ENCODE results near the gene SMYD1. TPM values are rescaled to one million over a fixed set of nuclear protein-coding genes. Genes with fewer than 3 reads are reported as not detected.

The SMYD1 gene
- total RNA-seq, 1 experiment from 2014 or later = not detected

GRCh38 chr2:88113069-88113468 lies 45.4 kb downstream of the SMYD1 start:
- Histone ChIP-seq H3K9me3 (ENCODE audit: control insufficient read depth in 1 of 2, insufficient read depth in 1 of 2, low read depth in 1 of 2, low read length in 2 of 2) (no peaks in the 10 kb centered on the region), H3K79me2 (ENCODE audit: insufficient read depth, low read length) (no peaks in the 10 kb centered on the region), H3K9ac (ENCODE audit: low read length) (no peak overlapping the region), H2AFZ (ENCODE audit: low read depth, low read length, poor library complexity, severe bottlenecking) (no peak overlapping the region), H3K4me3 (replicated peaks in 1 of 2; ENCODE audit: low read depth in 1 of 2, low read length in 2 of 2) (no peak overlapping the region), H3K4me1 (ENCODE audit: control insufficient read depth in 1 of 2, insufficient read depth in 2 of 2, low read length in 2 of 2) (no peaks in the 10 kb centered on the region), H3K9me2 (ENCODE audit: insufficient read depth) (no peaks in the 10 kb centered on the region), H4K20me1 (ENCODE audit: insufficient read depth) (no peaks in the 10 kb centered on the region), H3K27ac (ENCODE audit: low read depth, low read length) (no peak overlapping the region), H3K27me3 (ENCODE audit: insufficient read depth, low read length) (peaks cover 10% of the 10 kb centered on the region; the same call in 1 of the 2 replicates), H3K4me2 (ENCODE audit: low read length) (no peak overlapping the region), H3K36me3 (ENCODE audit: control insufficient read depth in 1 of 2, insufficient read depth in 2 of 2, low read length in 2 of 2) (no peaks in the 10 kb centered on the region)
- POLR2A ChIA-PET = no interaction called here
- DNase-seq (ENCODE audit: low read depth, low spot score) (no peak), ATAC-seq (no peak)
- RAD21 ChIA-PET (ENCODE audit: low non-redundant PET in 1 of 2, low total read pairs in 2 of 2, uncharacterized antibody in 2 of 2, unreplicated experiment in 2 of 2) = no interaction called here
- BruUV-seq (replicated peaks) = no TSS peak
- TF ChIP-seq YY1 (IDR thresholded peaks at IDR 0.05; ENCODE audit: extremely low read depth, insufficient replicate concordance, low read depth, low read length) (no peak), ZFX (IDR thresholded peaks at IDR 0.05) (no peak), REST (IDR thresholded peaks at IDR 0.05; ENCODE audit: low read depth) (no peak), POLR2AphosphoS5 (IDR thresholded peaks at IDR 0.05; ENCODE audit: low read depth, low read length) (no peak), EZH2phosphoT487 (IDR thresholded peaks at IDR 0.05; ENCODE audit: borderline replicate concordance) (no peak), ATF3 (IDR thresholded peaks at IDR 0.05) (no peak), TCF7L2 (IDR thresholded peaks at IDR 0.05; ENCODE audit: borderline replicate concordance, extremely low read depth, insufficient read depth, insufficient read length) (no peak), CEBPB (IDR thresholded peaks at IDR 0.05; ENCODE audit: low read depth) (no peak), RAD21 (IDR thresholded peaks at IDR 0.05; ENCODE audit: low read depth) (no peak), MAX (IDR thresholded peaks at IDR 0.05) (no peak), SRF (IDR thresholded peaks at IDR 0.05; ENCODE audit: low read depth) (no peak), FOSL1 (IDR thresholded peaks at IDR 0.05; ENCODE audit: low read depth) (no peak), EZH2 (IDR thresholded peaks at IDR 0.05) (no peak), ELF1 (IDR thresholded peaks at IDR 0.05; ENCODE audit: borderline replicate concordance, low read depth) (no peak), POLR2A (IDR thresholded peaks at IDR 0.05; ENCODE audit: borderline replicate concordance, extremely low read depth, insufficient read depth, insufficient read length) (no peak), ZBTB33 (IDR thresholded peaks at IDR 0.05; ENCODE audit: extremely low read depth, insufficient replicate concordance, low read length) (no peak), ZNF274 (IDR thresholded peaks at IDR 0.05; ENCODE audit: low read depth, low read length) (no peak), JUND (IDR thresholded peaks at IDR 0.05) (no peak)
- intact Hi-C loops (cut with micrococcal nuclease) = no loop called here
- CTCF ChIA-PET = interaction anchor here (0.6 kb wide), 1 partner anchor 38 kb away, joined by 3 read pairs; no protein-coding TSS in a partner anchor

All from HCT116 (cell line).